HuH-7 (cell line): Measurements from ENCODE around the gene NQO1.

ENCODE experiments used
- DNase-seq: peaks from one replicate; pipeline ENCODE4 v3.0.0; 2011; ENCODE audit warnings: low spot score

NQO1 gene

GRCh38 chr16:69706256-69706974 is 19.9 kb downstream of the NQO1 start:
- no peak for DNase-seq

DNA sequence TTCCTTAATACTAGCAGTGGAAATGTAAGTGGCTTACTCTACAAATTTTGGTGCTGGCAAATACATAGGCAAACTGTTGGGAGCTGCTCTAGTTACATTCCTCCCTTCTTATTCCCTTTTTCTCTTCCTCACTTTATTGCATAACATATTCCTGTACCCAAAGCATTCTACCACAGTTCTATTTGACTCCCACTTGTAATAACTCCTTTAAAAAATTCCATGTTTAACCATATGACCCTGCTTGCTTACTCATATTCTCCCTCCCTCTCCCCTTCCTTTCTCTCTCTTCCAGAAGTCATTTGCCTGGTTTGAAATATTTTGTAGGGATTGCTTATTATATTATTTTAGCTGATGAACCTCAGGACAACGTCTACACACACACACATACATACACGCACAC is 22.7 kb downstream of the NQO1 start:
- DNase-seq = no peak

GRCh38 chr16:69701866-69702265 is 24.5 kb downstream of the NQO1 start:
- DNase-seq = no peak

- no peak for DNase-seq
Observed at GRCh38 chr16:69701452-69701851, 24.9 kb downstream of the NQO1 start.

GRCh38 chr16:69699915-69700314 is 26.4 kb downstream of the NQO1 start:
- no peak for DNase-seq

GRCh38 chr16:69698404-69698803 is 28.0 kb downstream of the NQO1 start:
- DNase-seq = no peak

DNA sequence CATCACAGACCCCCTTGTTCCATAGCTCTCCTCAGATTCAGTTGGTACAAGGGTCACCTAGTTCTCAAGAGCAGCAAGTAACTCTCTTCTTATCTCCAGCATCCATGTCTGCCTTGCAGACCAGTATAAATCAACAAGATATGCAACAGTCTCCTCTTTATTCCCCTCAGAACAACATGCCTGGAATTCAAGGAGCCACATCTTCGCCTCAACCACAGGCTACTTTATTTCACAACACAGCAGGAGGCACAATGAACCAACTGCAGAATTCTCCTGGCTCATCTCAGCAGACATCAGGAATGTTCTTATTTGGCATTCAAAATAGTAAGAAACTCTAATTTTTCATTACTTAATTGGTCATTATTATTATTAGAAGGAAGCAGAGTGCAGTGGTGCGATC is 32.4 kb downstream of the NQO1 start:
- no peak for DNase-seq

GRCh38 chr16:69691980-69692911 is 34.1 kb downstream of the NQO1 start:
- DNase-seq = no peak

GRCh38 chr16:69688589-69688988 is 37.8 kb downstream of the NQO1 start:
- no peak for DNase-seq

GRCh38 chr16:69680358-69680757 is 46.0 kb downstream of the NQO1 start:
- no peak for DNase-seq

- DNase-seq = no peak
Observed at GRCh38 chr16:69672998-69673713, 53.2 kb downstream of the NQO1 start.

DNA sequence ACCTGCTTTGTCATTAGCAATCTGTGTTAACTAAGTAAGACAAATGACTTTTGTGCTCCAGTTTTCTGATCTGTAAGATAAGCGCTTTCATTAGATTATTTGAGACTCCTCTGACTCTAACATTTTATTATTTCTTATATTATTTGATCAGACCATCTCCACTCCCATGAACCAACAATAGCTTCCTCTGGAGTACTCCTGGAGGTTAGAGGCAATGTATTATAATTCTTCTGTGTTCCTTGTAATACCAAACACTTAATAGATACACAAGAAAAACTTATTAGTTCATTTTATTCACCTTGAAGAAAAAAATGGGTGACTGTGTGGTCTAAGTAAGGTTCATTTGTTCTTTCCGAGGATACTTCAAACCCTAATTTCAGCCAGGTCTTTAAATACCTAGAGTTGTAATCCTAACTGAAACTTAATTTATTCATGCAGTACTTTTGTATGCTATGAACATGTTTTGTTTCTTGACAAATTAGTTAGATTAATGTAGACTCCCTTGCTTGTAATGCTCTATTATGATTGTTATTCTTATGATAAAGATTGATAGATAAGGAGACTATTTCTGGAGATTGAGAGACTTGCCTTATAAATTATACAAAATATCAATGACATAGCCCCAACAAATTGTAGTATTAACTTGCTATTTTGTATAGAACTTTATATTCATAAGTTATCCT is 53.9 kb downstream of the NQO1 start:
- DNase-seq = no peak

DNA sequence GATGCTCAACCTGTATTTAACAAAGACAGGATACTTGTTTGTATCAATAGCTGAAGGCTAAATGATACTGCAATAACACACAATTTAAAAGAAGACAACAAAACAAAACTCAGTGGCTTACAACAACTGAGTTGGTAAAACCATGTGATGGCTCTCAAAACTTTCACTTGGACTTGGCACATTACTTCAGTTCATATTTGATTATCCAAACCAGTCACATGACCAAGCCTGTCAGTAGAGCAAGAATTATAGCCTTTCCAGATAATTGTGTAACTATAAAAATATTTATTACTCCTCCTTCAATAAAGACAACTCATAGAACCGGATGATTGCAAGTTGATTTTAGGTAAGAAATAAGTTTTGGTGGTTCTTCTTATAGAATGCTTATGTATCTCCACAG is 56.8 kb downstream of the NQO1 start:
- no peak for DNase-seq

- DNase-seq = no peak
Observed at GRCh38 chr16:69663846-69664245, 62.5 kb downstream of the NQO1 start.

DNA sequence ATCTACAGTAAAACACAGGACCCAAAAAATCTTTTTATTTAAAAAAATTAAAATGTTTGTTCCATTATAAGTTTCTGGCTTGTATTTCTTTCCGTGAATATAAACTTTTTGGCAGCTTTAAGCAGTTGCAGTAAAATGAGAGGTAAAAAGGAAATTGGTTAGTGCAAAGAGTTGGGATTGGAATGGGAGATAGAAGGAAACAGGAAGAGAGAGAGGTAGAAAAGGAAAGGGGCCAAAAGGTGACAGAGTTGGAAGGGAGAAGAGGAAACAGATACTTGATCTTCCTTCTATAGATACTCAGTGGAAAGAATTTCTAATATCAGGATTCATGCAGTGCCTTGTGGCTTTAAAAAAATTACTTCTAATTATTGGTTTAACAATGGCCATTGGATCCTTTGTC is 63.5 kb downstream of the NQO1 start:
- no peak for DNase-seq

DNA sequence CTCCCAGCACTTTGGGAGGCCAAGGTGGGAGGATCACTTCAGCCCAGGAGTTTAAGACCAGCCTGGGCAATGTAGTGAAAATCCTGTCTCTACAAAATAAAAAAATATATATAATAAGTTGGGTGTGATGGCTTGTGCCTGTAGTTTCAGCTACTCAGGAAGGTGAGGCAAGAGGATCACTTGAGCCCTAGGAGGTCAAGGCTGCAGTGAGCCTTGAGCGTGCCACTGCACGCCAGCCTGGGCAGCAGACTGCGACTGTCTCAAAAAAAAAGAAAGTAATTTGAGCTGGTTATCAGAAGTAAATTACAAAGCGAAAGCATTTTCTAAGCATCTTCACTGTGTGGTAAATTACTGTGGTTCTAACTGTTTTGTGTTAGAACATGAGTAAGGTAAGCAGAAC is 66.2 kb downstream of the NQO1 start:
- no peak for DNase-seq
